Measurements from ENCODE around the gene CCR2. TPM values are rescaled to one million over a fixed set of nuclear protein-coding genes. Genes with fewer than 3 reads are reported as not detected.
A peak's percentile ranks its signal among the peaks of the same experiment; 100 is the strongest.

Gene CCR2
- 1 to 10 TPM; 1.5 to 3.0 TPM for total RNA-seq

GRCh38 chr3:46353647-46354410 lies at the start of gene CCR2:
CCR2 (plus strand) TSS chr3:46354111; CDS start chr3:46357528, 3,417 bp downstream.
- Histone ChIP-seq H3K27ac (no peak within 1 kb of the TSS), H3K4me3 (no peak within 1 kb of the TSS)

GRCh38 chr3:46304739-46305138 lies 49.2 kb upstream of the CCR2 start:
- intact Hi-C loops (cut with DNase I), result no loop called here
- no peak overlapping the region for H3K4me3 ChIP-seq

More at GRCh38 chr3:46353647-46354410, at the start of gene CCR2:
- Histone ChIP-seq H3K27me3 (no peaks in the 10 kb centered on the region), H3K9ac (ENCODE audit: low read depth in 2 of 2, low read length in 2 of 2) (no peak within 1 kb of the TSS), H3K36me3 (no peaks in the 10 kb centered on the region), H3K9me3 (no peaks in the 10 kb centered on the region), H3K4me1 (no peaks in the 10 kb centered on the region)
- intact Hi-C loops (cut with DNase I), result no loop called here
- TF ChIP-seq CTCF (IDR thresholded peaks at IDR 0.05), result no peak
- no peak for DNase-seq

GRCh38 chr3:46312991-46313390 lies 40.9 kb upstream of the CCR2 start:
- Histone ChIP-seq H3K4me1 (no peaks in the 10 kb centered on the region), H3K36me3 (no peaks in the 10 kb centered on the region), H3K4me3 (no peak overlapping the region), H3K9ac (ENCODE audit: low read depth in 2 of 2, low read length in 2 of 2) (no peak overlapping the region), H3K9me3 (no peaks in the 10 kb centered on the region), H3K27ac (no peak overlapping the region), H3K27me3 (no peaks in the 10 kb centered on the region)
- peak; percentile 38 for DNase-seq
- no peak for TF ChIP-seq CTCF (IDR thresholded peaks at IDR 0.05)
- intact Hi-C loops (cut with DNase I), result no loop called here

More at GRCh38 chr3:46304739-46305138, 49.2 kb upstream of the CCR2 start:
- Histone ChIP-seq H3K9ac (ENCODE audit: low read depth in 2 of 2, low read length in 2 of 2) (no peak overlapping the region), H3K27me3 (no peaks in the 10 kb centered on the region), H3K9me3 (no peaks in the 10 kb centered on the region), H3K27ac (no peak overlapping the region), H3K4me1 (no peaks in the 10 kb centered on the region), H3K36me3 (no peaks in the 10 kb centered on the region)
- TF ChIP-seq CTCF (IDR thresholded peaks at IDR 0.05), result no peak
- no peak for DNase-seq

GRCh38 chr3:46314517-46314916 lies 39.4 kb upstream of the CCR2 start:
- TF ChIP-seq CTCF (IDR thresholded peaks at IDR 0.05), result no peak
- H3K9me3 ChIP-seq, result no peaks in the 10 kb centered on the region
- no peak overlapping the region for H3K27ac ChIP-seq
- DNase-seq, result no peak
- H3K4me3 ChIP-seq, result no peak overlapping the region
- no peak overlapping the region for H3K9ac ChIP-seq (ENCODE audit: low read depth in 2 of 2, low read length in 2 of 2)
- intact Hi-C loops (cut with DNase I), result no loop called here
- H3K27me3 ChIP-seq, result no peaks in the 10 kb centered on the region
- no peaks in the 10 kb centered on the region for H3K4me1 ChIP-seq
- H3K36me3 ChIP-seq, result no peaks in the 10 kb centered on the region

- Histone ChIP-seq H3K9me3 (no peaks in the 10 kb centered on the region), H3K36me3 (no peaks in the 10 kb centered on the region), H3K4me1 (no peaks in the 10 kb centered on the region), H3K9ac (ENCODE audit: low read depth in 2 of 2, low read length in 2 of 2) (no peak overlapping the region), H3K27ac (no peak overlapping the region), H3K4me3 (no peak overlapping the region), H3K27me3 (no peaks in the 10 kb centered on the region)
- intact Hi-C loops (cut with DNase I), result no loop called here
- TF ChIP-seq CTCF (IDR thresholded peaks at IDR 0.05), result no peak
- DNase-seq, result no peak
These were observed 37.7 kb upstream of the CCR2 start for GRCh38 chr3:46316206-46316605.

Measured in colonic mucosa (tissue), 4 donors.